WTC11 (cell line): ENCODE results near the gene OSR1. TPM values are rescaled to one million over a fixed set of nuclear protein-coding genes. Genes with fewer than 3 reads are reported as not detected.

ENCODE experiments used
- ATAC-seq: fragments of 200-7000 bp; cut with Tn5 transposase; 2 replicates; pipeline ENCODE4 v1.10.0; 2021; ENCODE audit warnings: mild to moderate bottlenecking, moderate library complexity
- CTCF ChIA-PET: fragments of 300-600 bp; sonication (Branson Sonifier 250); formaldehyde crosslinking; loops from one replicate; lab custom pipeline; 2021; ENCODE audit warnings: antibody characterized with exemption; lab: Charles Lee
- POLR2A ChIA-PET: fragments of 350-600 bp; sonication (Branson Sonifier 250); formaldehyde crosslinking; loops from one replicate; lab custom pipeline; 2021; ENCODE audit warnings: antibody characterized with exemption; lab: Charles Lee
- DNase-seq: peaks from one replicate; pipeline ENCODE4 v3.0.0; 2021; ENCODE audit warnings: low spot score
- H3K27ac Mint-ChIP-seq: 2 replicates; pipeline ENCODE4 v1.8.0; 2021; ENCODE audit warnings: mixed read lengths
- H3K27me3 Mint-ChIP-seq: 2 replicates; pipeline ENCODE4 v1.8.0; 2021; ENCODE audit warnings: low read depth, mild to moderate bottlenecking, moderate library complexity, mixed read lengths
- H3K36me3 Mint-ChIP-seq: 2 replicates; pipeline ENCODE4 v1.8.0; 2021; ENCODE audit warnings: mixed read lengths
- H3K4me1 Mint-ChIP-seq: 2 replicates; pipeline ENCODE4 v1.8.0; 2022; ENCODE audit warnings: mixed read lengths
- H3K4me3 Mint-ChIP-seq: 2 replicates; pipeline ENCODE4 v1.8.0; 2021; ENCODE audit warnings: mild to moderate bottlenecking, moderate library complexity, mixed read lengths
- H3K9me3 Mint-ChIP-seq: 2 replicates; pipeline ENCODE4 v1.8.0; 2021; ENCODE audit warnings: mixed read lengths
- EMX1 ChIP-seq: fragments of 250-450 bp; sonication (Bioruptor Pico); IDR thresholded peaks from 2 replicates; pipeline ENCODE4 v1.8.0; 2021; ENCODE audit warnings: mild to moderate bottlenecking
- FOXJ3 ChIP-seq: sonication (generic); formaldehyde crosslinking; IDR thresholded peaks from 2 replicates; pipeline ENCODE4 v1.9.0; 2021; ENCODE audit warnings: missing genetic modification reagents, mild to moderate bottlenecking, borderline replicate concordance
- FOXK1 ChIP-seq: sonication (generic); formaldehyde crosslinking; IDR thresholded peaks from 2 replicates; pipeline ENCODE4 v1.8.0; 2022; ENCODE audit warnings: mild to moderate bottlenecking, moderate library complexity, missing genetic modification reagents
- FOXP1 ChIP-seq: sonication (generic); formaldehyde crosslinking; IDR thresholded peaks from 2 replicates; pipeline ENCODE4 v1.8.0; 2022; ENCODE audit warnings: missing genetic modification reagents, mild to moderate bottlenecking, moderate library complexity, borderline replicate concordance
- GABPB1 ChIP-seq: sonication (generic); formaldehyde crosslinking; IDR thresholded peaks from 2 replicates; pipeline ENCODE4 v1.8.1; 2023; ENCODE audit warnings: mild to moderate bottlenecking, missing genetic modification reagents
- GRHL2 ChIP-seq: fragments of 250-450 bp; sonication (Bioruptor Pico); IDR thresholded peaks from 2 replicates; pipeline ENCODE4 v1.8.0; 2022; ENCODE audit warnings: mild to moderate bottlenecking, moderate library complexity; ENCODE audit not compliant: insufficient replicate concordance, severe bottlenecking
- GTF2I ChIP-seq: fragments of 250-450 bp; sonication (Bioruptor Pico); conservative IDR thresholded peaks from 2 replicates; pipeline ENCODE4 v1.4.0; 2021; ENCODE audit warnings: mild to moderate bottlenecking
- NFE2L1 ChIP-seq: sonication (generic); formaldehyde crosslinking; IDR thresholded peaks from 2 replicates; pipeline ENCODE4 v1.8.1; 2023; ENCODE audit warnings: missing genetic modification reagents
- NR2C2 ChIP-seq: sonication (generic); formaldehyde crosslinking; IDR thresholded peaks from 2 replicates; pipeline ENCODE4 v1.8.0; 2022; ENCODE audit warnings: mild to moderate bottlenecking, missing genetic modification reagents
- NR3C1 ChIP-seq: sonication (generic); formaldehyde crosslinking; conservative IDR thresholded peaks from 2 replicates; pipeline ENCODE4 v1.8.1; 2023; ENCODE audit warnings: low read depth, mild to moderate bottlenecking, missing genetic modification reagents
- OVOL2 ChIP-seq: fragments of 250-450 bp; sonication (Bioruptor Pico); IDR thresholded peaks from 2 replicates; pipeline ENCODE4 v1.9.0; 2021; ENCODE audit warnings: mild to moderate bottlenecking, borderline replicate concordance
- RELA ChIP-seq: sonication (generic); formaldehyde crosslinking; IDR thresholded peaks from 2 replicates; pipeline ENCODE4 v1.8.1; 2022; ENCODE audit warnings: missing genetic modification reagents, mild to moderate bottlenecking, borderline replicate concordance
- SMAD3 ChIP-seq: sonication (generic); formaldehyde crosslinking; IDR thresholded peaks from 2 replicates; pipeline ENCODE4 v1.8.0; 2022; ENCODE audit warnings: missing genetic modification reagents, mild to moderate bottlenecking, borderline replicate concordance
- SOX15 ChIP-seq: fragments of 250-450 bp; sonication (Bioruptor Pico); IDR thresholded peaks from 2 replicates; pipeline ENCODE4 v1.9.0; 2021; ENCODE audit warnings: mild to moderate bottlenecking
- TCF7 ChIP-seq: sonication (generic); formaldehyde crosslinking; IDR thresholded peaks from 2 replicates; pipeline ENCODE4 v1.8.0; 2022; ENCODE audit warnings: mild to moderate bottlenecking, low read depth, missing genetic modification reagents, moderate library complexity
- ZNF138 ChIP-seq: sonication (generic); formaldehyde crosslinking; conservative IDR thresholded peaks from 2 replicates; pipeline ENCODE4 v1.8.1; 2022; ENCODE audit warnings: mild to moderate bottlenecking, moderate library complexity, missing genetic modification reagents
- ZNF671 ChIP-seq: fragments of 250-450 bp; sonication (Bioruptor Pico); IDR thresholded peaks from 2 replicates; pipeline ENCODE4 v1.8.0; 2021; ENCODE audit warnings: mild to moderate bottlenecking
- total RNA-seq: library from RNA; stranded (reverse); gene quantifications from 3 replicates; pipeline ENCODE4 v1.2.3, GENCODE V29; 2021
- TF ChIP-seq, protein P1 (sequence below): sonication (generic); formaldehyde crosslinking; IDR thresholded peaks from 2 replicates; pipeline ENCODE4 v1.8.1; 2023; ENCODE audit warnings: mild to moderate bottlenecking, moderate library complexity, missing genetic modification reagents
- TF ChIP-seq, protein P2 (sequence below): sonication (generic); formaldehyde crosslinking; IDR thresholded peaks from 2 replicates; pipeline ENCODE4 v1.8.1; 2023; ENCODE audit warnings: mild to moderate bottlenecking, missing genetic modification reagents, moderate library complexity
- TF ChIP-seq, protein P3 (sequence below): sonication (generic); formaldehyde crosslinking; IDR thresholded peaks from 2 replicates; pipeline ENCODE4 v1.8.1; 2022; ENCODE audit warnings: low read depth, missing genetic modification reagents, borderline replicate concordance
- TF ChIP-seq, protein P4 (sequence below): sonication (generic); formaldehyde crosslinking; IDR thresholded peaks from 2 replicates; pipeline ENCODE4 v1.8.0; 2022; ENCODE audit warnings: mild to moderate bottlenecking, missing genetic modification reagents
- TF ChIP-seq, protein P5 (sequence below): sonication (generic); formaldehyde crosslinking; IDR thresholded peaks from 2 replicates; pipeline ENCODE4 v1.8.0; 2022; ENCODE audit warnings: mild to moderate bottlenecking, missing genetic modification reagents

OSR1 gene
- total RNA-seq, 1 experiment from 2014 or later, result 0.22 TPM

DNA sequence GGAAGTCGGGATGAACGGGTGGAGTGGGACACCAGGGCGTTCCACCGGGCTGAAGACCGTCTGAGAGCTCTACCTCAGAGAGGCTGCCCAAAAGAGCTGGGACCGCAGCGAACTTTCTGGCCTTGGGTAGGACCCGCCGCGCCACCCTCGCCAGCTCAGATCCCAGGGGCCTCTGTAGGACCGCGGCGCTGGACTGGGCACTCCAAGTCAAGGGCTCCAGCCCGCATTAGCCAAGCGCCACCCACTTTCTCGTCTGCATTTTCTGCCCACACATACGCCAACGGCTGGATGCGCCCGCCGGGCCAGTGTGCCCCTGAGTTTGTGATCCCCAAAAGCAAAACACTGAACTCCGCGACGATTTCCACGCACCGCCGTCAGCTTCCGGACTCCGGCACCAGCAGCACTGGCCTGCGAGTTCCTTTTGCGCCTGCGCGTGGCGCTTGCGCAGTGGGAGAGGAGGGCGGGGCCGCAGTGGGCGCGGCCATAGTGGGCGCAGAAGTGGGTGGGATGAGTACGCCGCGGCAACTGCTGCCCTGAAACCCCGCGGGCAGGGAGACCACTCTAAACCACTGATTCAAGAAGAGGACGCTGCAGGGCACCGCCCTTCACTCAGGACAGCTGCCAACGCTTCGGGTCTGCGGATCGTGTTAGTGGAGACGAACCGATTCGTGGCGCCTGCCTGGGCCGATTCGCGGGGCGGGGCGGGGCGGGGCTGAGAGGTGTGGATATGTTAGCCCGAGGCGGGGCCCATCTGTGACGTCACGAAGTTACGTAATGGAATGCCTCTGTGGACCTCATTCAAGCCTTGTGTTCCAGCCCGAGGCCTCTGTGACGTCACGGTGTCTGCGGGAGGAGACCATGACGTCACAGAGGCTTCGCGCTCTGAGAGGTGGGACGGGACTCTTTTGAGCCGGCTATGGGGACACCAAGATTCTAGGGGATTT, 10.5 kb downstream of the OSR1 start (continued):
- TF ChIP-seq FOXP1 (0 out of 2 replicates have a peak, but pooled peaks have one; percentile 49), OVOL2 (no peak), GTF2I (CRISPR knock-in tag) (no peak)
- TF ChIP-seq, all 79 proteins: peak for 16

DNA sequence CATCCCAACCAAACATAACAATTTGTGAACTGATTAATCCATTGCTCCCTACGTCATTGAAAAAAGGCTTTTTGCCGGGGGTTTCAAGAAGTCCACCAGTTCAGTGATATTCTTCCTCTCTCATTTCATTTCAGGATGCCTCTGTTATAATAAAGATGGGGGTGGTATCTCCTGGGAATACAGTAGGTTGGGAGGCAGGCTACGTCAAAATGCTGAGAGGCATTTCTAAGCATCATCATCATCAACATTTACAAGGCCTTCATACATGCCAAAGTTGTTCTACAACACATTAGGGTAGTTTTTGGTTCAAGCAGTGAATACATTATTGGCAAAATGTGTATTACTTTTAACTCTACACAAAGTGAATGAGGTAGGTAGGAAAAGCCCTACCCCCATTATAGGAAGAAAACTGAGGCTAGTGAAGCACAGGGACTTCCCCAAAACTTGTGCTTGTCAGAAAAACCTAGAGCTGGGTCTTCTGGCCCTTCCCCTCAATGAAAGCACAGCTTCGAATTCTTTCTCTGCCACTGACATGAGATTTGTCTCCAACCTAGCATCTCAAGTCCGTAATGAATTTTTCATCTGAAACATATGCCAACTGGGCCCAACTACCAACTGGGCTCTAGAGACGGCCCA, 11.3 kb downstream of the OSR1 start:
- Mint-ChIP-seq H3K4me1 (peaks cover 16% of the 10 kb centered on the region), H3K36me3 (no peaks in the 10 kb centered on the region), H3K27me3 (peaks cover 57% of the 10 kb centered on the region), H3K9me3 (no peaks in the 10 kb centered on the region), H3K27ac (no peak overlapping the region), H3K4me3 (peak overlapping the region; percentile 94)
- no peak for DNase-seq
- TF ChIP-seq NR3C1, result no peak
- no peak for TF ChIP-seq RELA (CRISPR knock-in tag)
- no peak for TF ChIP-seq FOXK1 (CRISPR knock-in tag)
- TF ChIP-seq, protein P1, sequence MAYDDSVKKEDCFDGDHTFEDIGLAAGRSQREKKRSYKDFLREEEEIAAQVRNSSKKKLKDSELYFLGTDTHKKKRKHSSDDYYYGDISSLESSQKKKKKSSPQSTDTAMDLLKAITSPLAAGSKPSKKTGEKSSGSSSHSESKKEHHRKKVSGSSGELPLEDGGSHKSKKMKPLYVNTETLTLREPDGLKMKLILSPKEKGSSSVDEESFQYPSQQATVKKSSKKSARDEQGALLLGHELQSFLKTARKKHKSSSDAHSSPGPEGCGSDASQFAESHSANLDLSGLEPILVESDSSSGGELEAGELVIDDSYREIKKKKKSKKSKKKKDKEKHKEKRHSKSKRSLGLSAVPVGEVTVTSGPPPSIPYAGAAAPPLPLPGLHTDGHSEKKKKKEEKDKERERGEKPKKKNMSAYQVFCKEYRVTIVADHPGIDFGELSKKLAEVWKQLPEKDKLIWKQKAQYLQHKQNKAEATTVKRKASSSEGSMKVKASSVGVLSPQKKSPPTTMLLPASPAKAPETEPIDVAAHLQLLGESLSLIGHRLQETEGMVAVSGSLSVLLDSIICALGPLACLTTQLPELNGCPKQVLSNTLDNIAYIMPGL (CRISPR knock-in tag), result no peak
- POLR2A ChIA-PET, result interaction anchor here (0.8 to 1.4 kb wide), 2 partner anchors 12 to 14 kb away, joined by 4 to 5 read pairs; no protein-coding TSS in a partner anchor
- CTCF ChIA-PET, result interaction anchor here (0.8 to 4.5 kb wide), 6 partner anchors 10 to 826 kb away, joined by 3 to 73 read pairs (median 6); partner anchors contain the start of gene OSR1
- ATAC-seq, result no peak

DNA sequence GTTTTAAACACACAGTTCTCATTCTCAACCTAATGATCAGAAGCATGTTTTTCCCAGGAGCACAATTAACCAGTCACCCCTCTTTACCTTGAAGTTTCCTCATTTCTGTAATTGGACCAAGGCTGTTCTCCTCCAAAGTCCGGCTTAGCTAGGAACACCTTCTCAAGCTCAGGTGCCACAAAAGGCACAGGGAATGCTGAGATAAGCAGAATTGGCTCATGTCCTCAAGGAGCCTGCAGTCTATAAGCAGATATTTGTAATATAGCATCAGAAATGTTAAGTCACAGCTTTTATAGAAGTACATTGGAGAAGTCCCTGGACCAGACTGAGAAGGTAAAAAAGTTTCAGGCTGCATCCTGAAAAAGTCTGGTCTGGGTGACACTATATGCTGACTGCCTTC, 20.7 kb downstream of the OSR1 start:
- Mint-ChIP-seq H3K4me1 (no peaks in the 10 kb centered on the region), H3K27me3 (no peaks in the 10 kb centered on the region), H3K4me3 (no peak overlapping the region), H3K9me3 (peaks cover 9% of the 10 kb centered on the region), H3K36me3 (no peaks in the 10 kb centered on the region), H3K27ac (no peak overlapping the region; the same call in 1 of the 2 replicates)
- DNase-seq (no peak), ATAC-seq (no peak)
- POLR2A ChIA-PET, result interaction anchor here (0.6 kb wide), 1 partner anchor 26 kb away, joined by 4 read pairs; no protein-coding TSS in a partner anchor
- CTCF ChIA-PET, result interaction anchor here (0.7 to 0.9 kb wide), 2 partner anchors 10 to 25 kb away, joined by 3 read pairs; no protein-coding TSS in a partner anchor
- TF ChIP-seq GABPB1 (CRISPR knock-in tag), result no peak
- TF ChIP-seq, protein P2, sequence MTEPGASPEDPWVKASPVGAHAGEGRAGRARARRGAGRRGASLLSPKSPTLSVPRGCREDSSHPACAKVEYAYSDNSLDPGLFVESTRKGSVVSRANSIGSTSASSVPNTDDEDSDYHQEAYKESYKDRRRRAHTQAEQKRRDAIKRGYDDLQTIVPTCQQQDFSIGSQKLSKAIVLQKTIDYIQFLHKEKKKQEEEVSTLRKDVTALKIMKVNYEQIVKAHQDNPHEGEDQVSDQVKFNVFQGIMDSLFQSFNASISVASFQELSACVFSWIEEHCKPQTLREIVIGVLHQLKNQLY (CRISPR knock-in tag), result no peak
- TF ChIP-seq FOXJ3 (CRISPR knock-in tag), result no peak
- TF ChIP-seq SMAD3, result no peak
- TF ChIP-seq SOX15 (CRISPR knock-in tag), result no peak
- TF ChIP-seq NR2C2 (CRISPR knock-in tag), result no peak
- no peak for TF ChIP-seq GRHL2 (CRISPR knock-in tag)
- TF ChIP-seq, protein P3, sequence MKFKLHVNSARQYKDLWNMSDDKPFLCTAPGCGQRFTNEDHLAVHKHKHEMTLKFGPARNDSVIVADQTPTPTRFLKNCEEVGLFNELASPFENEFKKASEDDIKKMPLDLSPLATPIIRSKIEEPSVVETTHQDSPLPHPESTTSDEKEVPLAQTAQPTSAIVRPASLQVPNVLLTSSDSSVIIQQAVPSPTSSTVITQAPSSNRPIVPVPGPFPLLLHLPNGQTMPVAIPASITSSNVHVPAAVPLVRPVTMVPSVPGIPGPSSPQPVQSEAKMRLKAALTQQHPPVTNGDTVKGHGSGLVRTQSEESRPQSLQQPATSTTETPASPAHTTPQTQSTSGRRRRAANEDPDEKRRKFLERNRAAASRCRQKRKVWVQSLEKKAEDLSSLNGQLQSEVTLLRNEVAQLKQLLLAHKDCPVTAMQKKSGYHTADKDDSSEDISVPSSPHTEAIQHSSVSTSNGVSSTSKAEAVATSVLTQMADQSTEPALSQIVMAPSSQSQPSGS (CRISPR knock-in tag), result no peak
- TF ChIP-seq ZNF138 (CRISPR knock-in tag), result no peak
- TF ChIP-seq ZNF671 (CRISPR knock-in tag), result no peak
- TF ChIP-seq, protein P4, sequence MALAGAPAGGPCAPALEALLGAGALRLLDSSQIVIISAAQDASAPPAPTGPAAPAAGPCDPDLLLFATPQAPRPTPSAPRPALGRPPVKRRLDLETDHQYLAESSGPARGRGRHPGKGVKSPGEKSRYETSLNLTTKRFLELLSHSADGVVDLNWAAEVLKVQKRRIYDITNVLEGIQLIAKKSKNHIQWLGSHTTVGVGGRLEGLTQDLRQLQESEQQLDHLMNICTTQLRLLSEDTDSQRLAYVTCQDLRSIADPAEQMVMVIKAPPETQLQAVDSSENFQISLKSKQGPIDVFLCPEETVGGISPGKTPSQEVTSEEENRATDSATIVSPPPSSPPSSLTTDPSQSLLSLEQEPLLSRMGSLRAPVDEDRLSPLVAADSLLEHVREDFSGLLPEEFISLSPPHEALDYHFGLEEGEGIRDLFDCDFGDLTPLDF (CRISPR knock-in tag), result no peak
- TF ChIP-seq RELA (CRISPR knock-in tag), result no peak
- no peak for TF ChIP-seq NFE2L1 (CRISPR knock-in tag)
- TF ChIP-seq TCF7 (CRISPR knock-in tag), result no peak
- TF ChIP-seq FOXK1 (CRISPR knock-in tag), result no peak
- TF ChIP-seq, protein P5, sequence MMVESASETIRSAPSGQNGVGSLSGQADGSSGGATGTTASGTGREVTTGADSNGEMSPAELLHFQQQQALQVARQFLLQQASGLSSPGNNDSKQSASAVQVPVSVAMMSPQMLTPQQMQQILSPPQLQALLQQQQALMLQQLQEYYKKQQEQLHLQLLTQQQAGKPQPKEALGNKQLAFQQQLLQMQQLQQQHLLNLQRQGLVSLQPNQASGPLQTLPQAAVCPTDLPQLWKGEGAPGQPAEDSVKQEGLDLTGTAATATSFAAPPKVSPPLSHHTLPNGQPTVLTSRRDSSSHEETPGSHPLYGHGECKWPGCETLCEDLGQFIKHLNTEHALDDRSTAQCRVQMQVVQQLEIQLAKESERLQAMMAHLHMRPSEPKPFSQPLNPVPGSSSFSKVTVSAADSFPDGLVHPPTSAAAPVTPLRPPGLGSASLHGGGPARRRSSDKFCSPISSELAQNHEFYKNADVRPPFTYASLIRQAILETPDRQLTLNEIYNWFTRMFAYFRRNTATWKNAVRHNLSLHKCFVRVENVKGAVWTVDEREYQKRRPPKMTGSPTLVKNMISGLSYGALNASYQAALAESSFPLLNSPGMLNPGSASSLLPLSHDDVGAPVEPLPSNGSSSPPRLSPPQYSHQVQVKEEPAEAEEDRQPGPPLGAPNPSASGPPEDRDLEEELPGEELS (CRISPR knock-in tag), result no peak
- no peak for TF ChIP-seq EMX1
